H9 (cell line): ENCODE measurements around the gene PRSS57. TPM values are rescaled to one million over a fixed set of nuclear protein-coding genes. Genes with fewer than 3 reads are reported as not detected.

Experiments
- DNase-seq: peaks from one replicate; pipeline ENCODE4 v3.0.0-alpha.2; 2017
- H2AFZ ChIP-seq: one replicate; pipeline ENCODE4 v1.6.1; 2013; ENCODE audit warnings: mild to moderate bottlenecking, low read length, control low read depth, moderate library complexity
- H2AK5ac ChIP-seq: 2 replicates; pipeline ENCODE4 v1.6.1; 2013; ENCODE audit warnings: low read length, control low read depth, mixed read lengths; ENCODE audit not compliant: insufficient read length
- H2BK120ac ChIP-seq: one replicate; pipeline ENCODE4 v1.6.1; 2013; ENCODE audit warnings: low read depth, mild to moderate bottlenecking, low read length, control low read depth, inconsistent platforms; ENCODE audit not compliant: poor library complexity, severe bottlenecking
- H2BK12ac ChIP-seq: 2 replicates; pipeline ENCODE4 v1.6.1; 2013; ENCODE audit warnings: low read length, control low read depth, mixed read lengths, low read depth; ENCODE audit not compliant: insufficient read length
- H2BK15ac ChIP-seq: 2 replicates; pipeline ENCODE4 v1.6.1; 2013; ENCODE audit warnings: low read depth, low read length, control low read depth
- H2BK20ac ChIP-seq: one replicate; pipeline ENCODE4 v1.6.1; 2013; ENCODE audit warnings: low read depth, mild to moderate bottlenecking, low read length, control low read depth, inconsistent platforms; ENCODE audit not compliant: poor library complexity, severe bottlenecking
- H2BK5ac ChIP-seq: 2 replicates; pipeline ENCODE4 v1.6.1; 2013; ENCODE audit warnings: low read length, control low read depth, mixed read lengths; ENCODE audit not compliant: insufficient read length
- H3K14ac ChIP-seq: 2 replicates; pipeline ENCODE4 v1.6.1; 2013; ENCODE audit warnings: low read length, control low read depth; ENCODE audit not compliant: insufficient read depth
- H3K18ac ChIP-seq: 2 replicates; pipeline ENCODE4 v1.6.1; 2013; ENCODE audit warnings: low read depth, mild to moderate bottlenecking, mixed read lengths, low read length, control low read depth; ENCODE audit not compliant: insufficient read length
- H3K23ac ChIP-seq: 2 replicates; pipeline ENCODE4 v1.6.1; 2013; ENCODE audit warnings: low read length, control low read depth, mixed read lengths, low read depth; ENCODE audit not compliant: insufficient read length
- H3K23me2 ChIP-seq: 2 replicates; pipeline ENCODE4 v1.6.1; 2013; ENCODE audit warnings: low read depth, mild to moderate bottlenecking, mixed read lengths, low read length, control low read depth; ENCODE audit not compliant: insufficient read length, poor library complexity, severe bottlenecking
- H3K27ac ChIP-seq: 2 replicates; pipeline ENCODE4 v1.5.1; 2013; ENCODE audit warnings: low read length, control low read depth, mixed read lengths, low read depth; ENCODE audit not compliant: insufficient read length
- H3K27me3 ChIP-seq: 2 replicates; pipeline ENCODE4 v1.6.1; 2013; ENCODE audit warnings: low read length, control low read depth, inconsistent platforms; ENCODE audit not compliant: insufficient read depth
- H3K4ac ChIP-seq: 2 replicates; pipeline ENCODE4 v1.6.1; 2013; ENCODE audit warnings: low read depth, mild to moderate bottlenecking, control low read depth, inconsistent platforms, low read length, moderate library complexity
- H3K4me1 ChIP-seq: 2 replicates; pipeline ENCODE4 v1.6.1; 2013; ENCODE audit warnings: low read length, control low read depth, inconsistent platforms; ENCODE audit not compliant: insufficient read depth
- H3K4me2 ChIP-seq: 2 replicates; pipeline ENCODE4 v1.6.1; 2013; ENCODE audit warnings: low read length, control low read depth, mixed read lengths; ENCODE audit not compliant: insufficient read length, insufficient read depth
- H3K56ac ChIP-seq: 2 replicates; pipeline ENCODE4 v1.6.1; 2013; ENCODE audit warnings: low read depth, mild to moderate bottlenecking, mixed read lengths, low read length, control low read depth; ENCODE audit not compliant: insufficient read length
- H3K79me1 ChIP-seq: 2 replicates; pipeline ENCODE4 v1.6.1; 2013; ENCODE audit warnings: low read depth, mild to moderate bottlenecking, moderate library complexity, low read length, control low read depth, inconsistent platforms; ENCODE audit not compliant: insufficient read depth, poor library complexity, severe bottlenecking
- H3K79me2 ChIP-seq: 2 replicates; pipeline ENCODE4 v1.6.1; 2013; ENCODE audit warnings: low read length, control low read depth, inconsistent platforms; ENCODE audit not compliant: insufficient read depth
- H3K9ac ChIP-seq: 2 replicates; pipeline ENCODE4 v1.6.1; 2013; ENCODE audit warnings: low read length, control low read depth, mixed read lengths; ENCODE audit not compliant: insufficient read length; ENCODE audit errors: extremely low read depth
- H3K9me3 ChIP-seq: one replicate; pipeline ENCODE4 v1.6.1; 2013; ENCODE audit warnings: low read depth, low read length, inconsistent platforms; ENCODE audit not compliant: control insufficient read depth
- H3T11ph ChIP-seq: one replicate; pipeline ENCODE4 v1.6.1; 2013; ENCODE audit warnings: mild to moderate bottlenecking, low read length, control low read depth, inconsistent platforms
- H4K20me1 ChIP-seq: one replicate; pipeline ENCODE4 v1.6.1; 2013; ENCODE audit not compliant: control insufficient read depth, insufficient read length, insufficient read depth
- H4K5ac ChIP-seq: 2 replicates; pipeline ENCODE4 v1.6.1; 2013; ENCODE audit warnings: low read depth, mild to moderate bottlenecking, mixed read lengths, low read length, control low read depth; ENCODE audit not compliant: insufficient read length
- H4K8ac ChIP-seq: replicated peaks from 2 replicates; pipeline ENCODE4 v1.6.1; 2013; ENCODE audit warnings: low read length, control low read depth, mixed read lengths, low read depth; ENCODE audit not compliant: insufficient read length
- H4K91ac ChIP-seq: 2 replicates; pipeline ENCODE4 v1.6.1; 2013; ENCODE audit warnings: low read depth, mild to moderate bottlenecking, moderate library complexity, mixed read lengths, low read length, control low read depth; ENCODE audit not compliant: insufficient read length
- H3K27ac Mint-ChIP-seq, 3 experiments: 2 replicates in 2 of 3; 3 replicates in 1 of 3; pipeline ENCODE4 v1.8.0; 2020 to 2021; ENCODE audit warnings: mixed read lengths in 3 of 3, mild to moderate bottlenecking in 1 of 3, moderate library complexity in 1 of 3
- H3K27me3 Mint-ChIP-seq: 2 replicates; pipeline ENCODE4 v1.8.0; 2021; ENCODE audit warnings: low read depth, mild to moderate bottlenecking, moderate library complexity, mixed read lengths
- H3K36me3 Mint-ChIP-seq, 3 experiments: 2 replicates in 2 of 3; 3 replicates in 1 of 3; pipeline ENCODE4 v1.8.0; 2020 to 2021; ENCODE audit warnings: low read depth in 3 of 3, mixed read lengths in 3 of 3; ENCODE audit not compliant: insufficient read depth in 1 of 3
- H3K4me1 Mint-ChIP-seq, 2 experiments: 2 replicates each; pipeline ENCODE4 v1.8.0; 2020; ENCODE audit warnings: mixed read lengths in 2 of 2
- H3K4me3 Mint-ChIP-seq, 2 experiments: 2 replicates in 1 of 2; 3 replicates in 1 of 2; pipeline ENCODE4 v1.8.0; 2020 to 2021; ENCODE audit warnings: mild to moderate bottlenecking in 2 of 2, mixed read lengths in 2 of 2, moderate library complexity in 1 of 2
- H3K9me3 Mint-ChIP-seq, 2 experiments: 2 replicates in 1 of 2; 3 replicates in 1 of 2; pipeline ENCODE4 v1.8.0; 2020; ENCODE audit warnings: mild to moderate bottlenecking in 2 of 2, mixed read lengths in 2 of 2, moderate library complexity in 1 of 2
- WGBS: extraction: QIAGEN DNeasy Blood & Tissue Kit; methylation state at CpG from one replicate; pipeline ENCODE4 v1.1.7; 2013; ENCODE audit warnings: missing lambda C conversion rate, low lambda C conversion rate, mixed read lengths; ENCODE audit not compliant: insufficient read length; ENCODE audit errors: extremely low coverage; 5-methylcytosine and 5-hydroxymethylcytosine counted together
- total RNA-seq: library from RNA; stranded (reverse); gene quantifications from 2 replicates; pipeline ENCODE4 v1.2.1, GENCODE V29; 2021
- TF ChIP-seq, protein P1 (sequence below): fragments of 200-600 bp; sonication (generic); conservative IDR thresholded peaks from 3 replicates; pipeline ENCODE4 v1.8.0; 2021; ENCODE audit warnings: antibody characterized with exemption, mild to moderate bottlenecking

PRSS57 gene
- total RNA-seq, 1 experiment from 2014 or later = not detected

DNA sequence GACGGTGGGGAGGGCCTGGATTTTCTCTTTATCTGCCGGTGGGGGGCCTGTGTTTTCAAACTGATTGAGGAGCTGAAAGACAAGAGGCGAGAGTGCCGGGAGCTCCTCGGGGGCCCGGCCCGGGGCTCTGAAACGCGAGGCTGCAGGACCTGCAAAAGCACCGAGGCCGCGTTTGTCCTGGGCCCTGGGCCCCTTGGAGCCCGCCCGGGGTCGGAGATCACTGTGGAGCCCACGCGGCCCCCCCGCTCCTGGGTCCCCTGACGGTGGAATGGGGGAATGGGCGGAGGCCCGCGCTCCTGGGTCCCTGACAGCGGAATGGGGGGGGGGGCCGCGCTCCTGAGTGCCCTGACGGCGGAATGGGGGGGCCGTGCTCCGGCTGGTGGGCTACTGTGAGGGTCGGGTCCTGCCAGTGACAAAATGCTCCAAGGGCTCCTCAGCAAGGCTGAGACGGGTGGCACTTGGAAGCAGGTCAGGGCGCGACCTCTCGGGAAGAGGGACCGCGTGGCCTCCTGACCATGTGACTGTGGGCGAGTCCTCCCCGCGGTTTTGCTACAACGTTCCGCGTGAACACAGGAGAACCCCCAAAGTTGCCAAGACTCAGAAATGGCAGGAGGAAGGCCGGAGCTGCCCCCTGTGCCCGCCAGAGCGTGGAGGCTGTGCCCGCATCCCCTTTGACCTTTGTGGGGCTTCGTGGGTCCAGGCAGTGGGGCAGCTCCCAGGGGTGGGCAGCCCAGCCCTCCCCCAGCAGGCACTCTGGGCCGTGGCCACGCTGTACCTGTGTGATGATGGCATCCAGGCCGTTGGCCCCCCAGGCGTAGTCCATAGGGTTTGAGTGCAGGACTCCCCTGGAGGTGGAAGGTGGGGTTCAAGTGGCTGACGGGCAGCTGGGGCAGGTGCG is 46.1 kb downstream of the PRSS57 start:
- Histone ChIP-seq H2BK12ac (no peak overlapping the region), H2AFZ (no peak overlapping the region), H3K27ac (no peak overlapping the region), H3K9me3 (no peaks in the 10 kb centered on the region), H3K56ac (no peak overlapping the region), H3K79me2 (peaks cover 12% of the 10 kb centered on the region), H2BK15ac (no peak overlapping the region), H3K9ac (no peak overlapping the region), H3K23ac (no peak overlapping the region), H2BK120ac (no peak overlapping the region), H4K8ac (no peak overlapping the region), H4K20me1 (no peaks in the 10 kb centered on the region), H3K4me1 (no peaks in the 10 kb centered on the region), H2BK5ac (no peak overlapping the region), H4K91ac (no peak overlapping the region), H3K27me3 (no peaks in the 10 kb centered on the region), H4K5ac (no peak overlapping the region), H3K4me2 (no peak overlapping the region), H3K79me1 (peaks cover 10% of the 10 kb centered on the region), H3K18ac (no peak overlapping the region), H3T11ph (no peak overlapping the region), H3K4ac (no peak overlapping the region), H2BK20ac (no peak overlapping the region), H3K14ac (no peak overlapping the region), H2AK5ac (no peak overlapping the region), H3K23me2 (no peaks in the 10 kb centered on the region)
- Mint-ChIP-seq H3K4me1 (no peaks in the 10 kb centered on the region), H3K4me3 (no peak overlapping the region), H3K36me3 (peaks cover 10 to 38% (median 26%) of the 10 kb centered on the region in 3 experiments), H3K9me3 (no peaks in the 10 kb centered on the region), H3K27ac (no peak overlapping the region), H3K27me3 (no peaks in the 10 kb centered on the region)
- TF ChIP-seq, protein P1, sequence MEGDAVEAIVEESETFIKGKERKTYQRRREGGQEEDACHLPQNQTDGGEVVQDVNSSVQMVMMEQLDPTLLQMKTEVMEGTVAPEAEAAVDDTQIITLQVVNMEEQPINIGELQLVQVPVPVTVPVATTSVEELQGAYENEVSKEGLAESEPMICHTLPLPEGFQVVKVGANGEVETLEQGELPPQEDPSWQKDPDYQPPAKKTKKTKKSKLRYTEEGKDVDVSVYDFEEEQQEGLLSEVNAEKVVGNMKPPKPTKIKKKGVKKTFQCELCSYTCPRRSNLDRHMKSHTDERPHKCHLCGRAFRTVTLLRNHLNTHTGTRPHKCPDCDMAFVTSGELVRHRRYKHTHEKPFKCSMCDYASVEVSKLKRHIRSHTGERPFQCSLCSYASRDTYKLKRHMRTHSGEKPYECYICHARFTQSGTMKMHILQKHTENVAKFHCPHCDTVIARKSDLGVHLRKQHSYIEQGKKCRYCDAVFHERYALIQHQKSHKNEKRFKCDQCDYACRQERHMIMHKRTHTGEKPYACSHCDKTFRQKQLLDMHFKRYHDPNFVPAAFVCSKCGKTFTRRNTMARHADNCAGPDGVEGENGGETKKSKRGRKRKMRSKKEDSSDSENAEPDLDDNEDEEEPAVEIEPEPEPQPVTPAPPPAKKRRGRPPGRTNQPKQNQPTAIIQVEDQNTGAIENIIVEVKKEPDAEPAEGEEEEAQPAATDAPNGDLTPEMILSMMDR = no peak
- DNase-seq = no peak
- WGBS = no CpG with 5 or more reads among the region's 53 CpGs
